Endodermal cell (in vitro differentiated cells): Measurements from ENCODE around the gene ABCB11. TPM values are rescaled to one million over a fixed set of nuclear protein-coding genes. Genes with fewer than 3 reads are reported as not detected.
A peak's percentile ranks its signal among the peaks of the same experiment; 100 is the strongest.

ENCODE experiments used
- DNase-seq: peaks from one replicate; pipeline ENCODE4 v3.0.0-alpha.2; 2017
- H3K27ac ChIP-seq: 2 replicates; pipeline ENCODE4 v1.5.1; 2013; ENCODE audit warnings: mild to moderate bottlenecking, low read depth, low read length, moderate library complexity
- H3K27me3 ChIP-seq: 2 replicates; pipeline ENCODE4 v1.6.1; 2013; ENCODE audit warnings: mild to moderate bottlenecking, low read length, moderate library complexity; ENCODE audit not compliant: insufficient read depth, control insufficient read depth, poor library complexity, severe bottlenecking
- H3K36me3 ChIP-seq: 2 replicates; pipeline ENCODE4 v1.7.0; 2013; ENCODE audit warnings: mild to moderate bottlenecking, low read length, moderate library complexity; ENCODE audit not compliant: control insufficient read depth, insufficient read depth
- H3K4me1 ChIP-seq: one replicate; pipeline ENCODE4 v1.7.0; 2013; ENCODE audit warnings: low read length; ENCODE audit not compliant: control insufficient read depth, insufficient read depth
- H3K4me3 ChIP-seq: 2 replicates; pipeline ENCODE4 v1.5.1; 2013; ENCODE audit warnings: mild to moderate bottlenecking, low read length, moderate library complexity
- H3K9ac ChIP-seq: 2 replicates; pipeline ENCODE4 v1.6.1; 2013; ENCODE audit warnings: mild to moderate bottlenecking, low read length, moderate library complexity; ENCODE audit not compliant: poor library complexity, severe bottlenecking; ENCODE audit errors: extremely low read depth
- H3K9me3 ChIP-seq: 2 replicates; pipeline ENCODE4 v1.6.1; 2013; ENCODE audit warnings: mild to moderate bottlenecking, low read length, moderate library complexity; ENCODE audit not compliant: control insufficient read depth
- H3K27ac Mint-ChIP-seq: 2 replicates; pipeline ENCODE4 v1.8.0; 2020; ENCODE audit warnings: mixed read lengths
- H3K27me3 Mint-ChIP-seq: 2 replicates; pipeline ENCODE4 v1.8.0; 2021; ENCODE audit warnings: mild to moderate bottlenecking, mixed read lengths; ENCODE audit not compliant: insufficient read depth
- H3K36me3 Mint-ChIP-seq: 2 replicates; pipeline ENCODE4 v1.8.0; 2020; ENCODE audit warnings: low read depth, mixed read lengths
- H3K4me1 Mint-ChIP-seq: 2 replicates; pipeline ENCODE4 v1.8.0; 2020; ENCODE audit warnings: mixed read lengths
- H3K4me3 Mint-ChIP-seq: 2 replicates; pipeline ENCODE4 v1.8.0; 2020; ENCODE audit warnings: mild to moderate bottlenecking, moderate library complexity, mixed read lengths
- H3K9me3 Mint-ChIP-seq: 2 replicates; pipeline ENCODE4 v1.8.0; 2020; ENCODE audit warnings: mild to moderate bottlenecking, mixed read lengths
- WGBS, 2 experiments: methylation state at CpG; one replicate each; pipeline versions ENCODE4 v1.1.5 to v1.1.7; 2013; ENCODE audit warnings: missing lambda C conversion rate in 2 of 2, mixed read lengths in 1 of 2; ENCODE audit not compliant: insufficient coverage in 1 of 2, insufficient read length in 1 of 2; 5-methylcytosine and 5-hydroxymethylcytosine counted together
- total RNA-seq, 2 donors: library from RNA; stranded (reverse); fragmentation: NEBNext Ultra II Directional in 1 of 2; extraction: Animal tissue kit (Norgen Biotek cat#: 25700) in 1 of 2; gene quantifications; 2 replicates in 1 of 2; 3 replicates in 1 of 2; pipeline ENCODE4 v1.2.1, GENCODE V29; 2021
- TF ChIP-seq, protein P1 (sequence below): fragments of 200-600 bp; sonication (generic); conservative IDR thresholded peaks from 2 replicates; pipeline ENCODE4 v1.5.0; 2021; ENCODE audit warnings: antibody characterized with exemption, mild to moderate bottlenecking

ABCB11 gene
- total RNA-seq, 2 donors from 2014 or later: 0.04 TPM

DNA sequence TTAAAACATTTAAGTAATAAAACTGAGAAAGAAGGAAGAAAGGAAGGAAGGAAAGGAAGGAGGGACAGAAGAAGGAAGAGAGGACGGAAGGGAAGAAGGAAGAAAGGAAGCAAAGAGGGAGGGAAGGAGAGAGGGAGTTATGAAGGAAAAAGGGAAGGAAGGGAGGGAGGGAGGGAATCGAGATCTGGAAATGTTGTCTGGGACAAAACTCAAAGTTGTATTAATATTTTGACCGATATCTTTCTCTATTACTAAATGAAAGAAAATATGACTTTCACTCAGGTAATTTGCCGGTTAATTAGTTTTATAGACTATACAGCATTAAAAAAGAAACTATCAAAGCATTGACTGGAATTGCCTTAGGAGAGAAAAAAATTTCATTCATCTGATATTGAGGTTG is 85.6 kb downstream of the ABCB11 start:
- Histone ChIP-seq H3K9me3 (peaks cover 9% of the 10 kb centered on the region), H3K27me3 (no peaks in the 10 kb centered on the region), H3K9ac (no peak overlapping the region), H3K27ac (no peak overlapping the region), H3K4me1 (no peaks in the 10 kb centered on the region), H3K4me3 (no peak overlapping the region), H3K36me3 (no peaks in the 10 kb centered on the region)
- no peaks in the 10 kb centered on the region for H3K36me3 Mint-ChIP-seq
- TF ChIP-seq, protein P1, sequence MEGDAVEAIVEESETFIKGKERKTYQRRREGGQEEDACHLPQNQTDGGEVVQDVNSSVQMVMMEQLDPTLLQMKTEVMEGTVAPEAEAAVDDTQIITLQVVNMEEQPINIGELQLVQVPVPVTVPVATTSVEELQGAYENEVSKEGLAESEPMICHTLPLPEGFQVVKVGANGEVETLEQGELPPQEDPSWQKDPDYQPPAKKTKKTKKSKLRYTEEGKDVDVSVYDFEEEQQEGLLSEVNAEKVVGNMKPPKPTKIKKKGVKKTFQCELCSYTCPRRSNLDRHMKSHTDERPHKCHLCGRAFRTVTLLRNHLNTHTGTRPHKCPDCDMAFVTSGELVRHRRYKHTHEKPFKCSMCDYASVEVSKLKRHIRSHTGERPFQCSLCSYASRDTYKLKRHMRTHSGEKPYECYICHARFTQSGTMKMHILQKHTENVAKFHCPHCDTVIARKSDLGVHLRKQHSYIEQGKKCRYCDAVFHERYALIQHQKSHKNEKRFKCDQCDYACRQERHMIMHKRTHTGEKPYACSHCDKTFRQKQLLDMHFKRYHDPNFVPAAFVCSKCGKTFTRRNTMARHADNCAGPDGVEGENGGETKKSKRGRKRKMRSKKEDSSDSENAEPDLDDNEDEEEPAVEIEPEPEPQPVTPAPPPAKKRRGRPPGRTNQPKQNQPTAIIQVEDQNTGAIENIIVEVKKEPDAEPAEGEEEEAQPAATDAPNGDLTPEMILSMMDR: no peak
- H3K27ac Mint-ChIP-seq: no peak overlapping the region
- DNase-seq: no peak
- H3K4me1 Mint-ChIP-seq: peaks cover 3% of the 10 kb centered on the region
- no peak overlapping the region for H3K4me3 Mint-ChIP-seq
- peaks cover 9% of the 10 kb centered on the region for H3K9me3 Mint-ChIP-seq
- H3K27me3 Mint-ChIP-seq: no peaks in the 10 kb centered on the region
- WGBS, 2 experiments: 86% methylated on average over 2 of the region's 4 CpGs; no CpG with 5 or more reads in 1 of the 2 experiments

DNA sequence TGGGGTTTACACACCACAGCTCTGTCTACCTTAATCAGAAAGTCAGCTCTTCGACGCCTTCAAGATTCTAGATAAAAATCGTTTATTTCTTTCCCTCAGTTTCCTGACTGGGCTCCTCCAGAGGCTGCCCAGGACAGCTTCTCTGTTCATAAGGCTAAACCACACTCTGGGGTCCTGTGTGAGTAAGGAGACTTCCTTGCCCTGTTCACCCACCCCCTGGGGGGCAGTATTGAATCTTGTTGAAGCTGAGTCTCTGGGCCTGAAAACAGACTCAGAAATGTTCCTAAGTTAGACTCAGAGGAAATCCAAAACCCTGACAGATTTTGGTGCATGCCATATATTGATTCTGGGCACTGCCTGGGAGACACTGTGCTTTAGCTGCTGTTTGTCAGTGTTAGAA is 87.1 kb downstream of the ABCB11 start:
- DNase-seq: peak; percentile 77
- TF ChIP-seq, protein P1: peak; percentile 64
- H3K27ac ChIP-seq: no peak overlapping the region
- peaks cover 2% of the 10 kb centered on the region for H3K9me3 Mint-ChIP-seq
- no peaks in the 10 kb centered on the region for H3K36me3 ChIP-seq
- no peaks in the 10 kb centered on the region for H3K9me3 ChIP-seq
- H3K27me3 ChIP-seq: no peaks in the 10 kb centered on the region
- H3K4me1 Mint-ChIP-seq: peaks cover 3% of the 10 kb centered on the region
- H3K4me3 ChIP-seq: no peak overlapping the region
- H3K27ac Mint-ChIP-seq: no peak overlapping the region
- H3K4me3 Mint-ChIP-seq: no peak overlapping the region
- no peaks in the 10 kb centered on the region for H3K4me1 ChIP-seq
- no peaks in the 10 kb centered on the region for H3K27me3 Mint-ChIP-seq
- WGBS, 2 experiments: 71 to 92% methylated on average over 1 to 3 of the region's 3 CpGs
- no peak overlapping the region for H3K9ac ChIP-seq
- no peaks in the 10 kb centered on the region for H3K36me3 Mint-ChIP-seq

DNA sequence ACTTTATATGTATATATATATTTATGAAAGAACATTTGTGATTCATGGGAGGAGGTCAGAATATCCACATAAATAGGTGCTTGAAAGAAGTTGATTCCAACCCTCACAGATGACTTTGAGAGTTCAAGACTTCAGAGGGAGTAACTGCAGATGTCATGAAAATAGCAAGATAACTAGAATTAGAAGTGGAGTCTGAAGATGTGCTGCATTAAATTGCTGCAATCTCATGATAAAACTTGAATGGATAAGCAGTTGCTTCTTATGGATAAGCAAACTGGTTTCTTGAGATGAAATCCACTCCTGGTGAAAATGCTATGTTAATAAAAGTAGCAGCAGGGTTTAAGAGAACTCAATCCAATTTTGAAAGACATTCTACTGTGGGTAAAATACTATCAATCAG is 89.8 kb downstream of the ABCB11 start:
- Histone ChIP-seq H3K9ac (no peak overlapping the region), H3K4me1 (no peaks in the 10 kb centered on the region), H3K27me3 (no peaks in the 10 kb centered on the region), H3K36me3 (no peaks in the 10 kb centered on the region), H3K4me3 (no peak overlapping the region), H3K9me3 (no peaks in the 10 kb centered on the region), H3K27ac (no peak overlapping the region)
- no peaks in the 10 kb centered on the region for H3K9me3 Mint-ChIP-seq
- peaks cover 6% of the 10 kb centered on the region for H3K4me1 Mint-ChIP-seq
- TF ChIP-seq, protein P1: no peak
- H3K36me3 Mint-ChIP-seq: no peaks in the 10 kb centered on the region
- no peak overlapping the region for H3K4me3 Mint-ChIP-seq
- H3K27me3 Mint-ChIP-seq: no peaks in the 10 kb centered on the region
- H3K27ac Mint-ChIP-seq: no peak overlapping the region
- no peak for DNase-seq
